CD4-positive, alpha-beta T cell treated with Interleukin-17A for 4 hours (primary cell): ENCODE results near the gene APOBEC3H.
A peak's percentile ranks its signal among the peaks of the same experiment; 100 is the strongest.

ENCODE experiments used
- DNase-seq: peaks from one replicate; pipeline ENCODE4 v3.0.0-alpha.2; 2020; ENCODE audit warnings: mixed read lengths

The APOBEC3H gene

DNA sequence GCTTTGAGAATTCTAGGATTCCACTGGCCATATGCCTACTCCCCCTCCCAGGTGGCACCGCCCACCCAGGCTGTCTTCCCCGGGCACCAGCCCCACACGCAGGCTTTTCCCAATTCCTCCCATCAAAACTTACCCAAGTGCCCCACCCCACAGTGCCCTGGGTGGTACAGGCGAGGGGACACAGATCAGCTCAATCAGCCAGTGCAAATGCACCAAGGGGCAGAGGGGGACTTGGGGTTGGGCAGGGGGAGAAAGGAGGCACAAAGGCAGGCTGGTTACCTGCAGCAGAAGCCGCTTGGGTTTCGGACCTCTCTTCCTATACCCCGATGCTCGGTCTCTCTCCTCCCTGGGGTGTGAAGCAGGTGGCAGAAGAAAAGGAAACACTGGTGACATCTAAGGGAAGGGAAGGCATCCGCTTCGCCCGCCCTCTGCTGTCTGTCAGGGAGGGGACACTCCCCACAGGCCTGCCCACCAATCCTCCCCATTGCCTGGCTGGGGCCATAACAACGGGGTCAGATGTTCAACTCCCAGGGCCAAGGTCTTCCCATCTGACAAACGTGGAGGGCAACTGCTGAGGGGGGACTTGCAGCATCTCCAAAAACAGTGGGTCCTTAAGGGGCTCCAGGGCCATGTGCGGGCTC lies 41.4 kb downstream of the APOBEC3H start:
- DNase-seq, result no peak

DNA sequence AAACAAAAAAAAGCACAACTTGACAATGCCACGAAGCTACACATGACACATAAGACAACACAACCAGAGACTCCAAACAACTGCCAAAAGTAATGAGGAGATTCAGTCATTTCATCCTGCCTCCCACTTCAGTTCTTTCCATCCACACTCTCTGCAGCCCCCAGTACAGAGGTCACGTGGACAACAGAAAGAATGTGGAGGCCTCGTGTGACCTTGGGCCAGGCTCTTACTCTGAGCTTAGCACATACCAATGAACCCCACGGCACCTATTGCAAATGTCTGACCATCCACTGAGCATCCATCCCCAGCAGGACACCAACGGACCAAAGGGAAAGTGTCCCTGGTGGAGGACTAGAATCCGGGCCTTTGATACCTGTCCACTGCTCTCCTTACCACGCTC lies 42.9 kb downstream of the APOBEC3H start:
- DNase-seq, result no peak

DNA sequence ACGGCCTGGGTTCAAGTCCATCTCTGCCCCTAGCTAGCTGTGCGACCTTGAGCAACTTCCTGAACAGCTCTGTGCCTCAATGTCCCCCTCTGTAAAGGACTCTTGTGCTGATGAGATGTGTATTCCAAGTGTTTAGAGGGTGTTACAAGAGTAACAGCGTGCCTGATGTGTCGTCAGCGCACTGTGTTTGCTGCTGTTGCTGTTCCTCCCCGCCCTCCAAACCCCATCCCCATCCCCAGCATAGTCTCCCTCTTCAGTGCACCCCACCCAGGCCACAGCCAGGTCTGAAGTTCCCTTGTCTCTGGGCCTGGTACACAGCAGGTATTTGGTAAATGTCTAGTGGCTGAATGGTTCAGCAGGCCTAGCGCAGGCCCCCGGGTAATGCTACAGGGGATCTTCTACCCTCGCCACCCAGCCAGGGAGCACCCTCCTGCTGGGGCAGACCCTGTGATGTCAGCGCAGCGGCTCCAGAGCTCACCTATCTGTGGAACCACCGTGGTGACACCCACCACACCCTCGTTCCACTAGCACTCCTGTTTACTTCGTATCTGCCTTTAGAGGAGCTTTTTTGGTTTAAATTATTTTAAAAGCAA lies 45.1 kb downstream of the APOBEC3H start:
- DNase-seq, result no peak

DNA sequence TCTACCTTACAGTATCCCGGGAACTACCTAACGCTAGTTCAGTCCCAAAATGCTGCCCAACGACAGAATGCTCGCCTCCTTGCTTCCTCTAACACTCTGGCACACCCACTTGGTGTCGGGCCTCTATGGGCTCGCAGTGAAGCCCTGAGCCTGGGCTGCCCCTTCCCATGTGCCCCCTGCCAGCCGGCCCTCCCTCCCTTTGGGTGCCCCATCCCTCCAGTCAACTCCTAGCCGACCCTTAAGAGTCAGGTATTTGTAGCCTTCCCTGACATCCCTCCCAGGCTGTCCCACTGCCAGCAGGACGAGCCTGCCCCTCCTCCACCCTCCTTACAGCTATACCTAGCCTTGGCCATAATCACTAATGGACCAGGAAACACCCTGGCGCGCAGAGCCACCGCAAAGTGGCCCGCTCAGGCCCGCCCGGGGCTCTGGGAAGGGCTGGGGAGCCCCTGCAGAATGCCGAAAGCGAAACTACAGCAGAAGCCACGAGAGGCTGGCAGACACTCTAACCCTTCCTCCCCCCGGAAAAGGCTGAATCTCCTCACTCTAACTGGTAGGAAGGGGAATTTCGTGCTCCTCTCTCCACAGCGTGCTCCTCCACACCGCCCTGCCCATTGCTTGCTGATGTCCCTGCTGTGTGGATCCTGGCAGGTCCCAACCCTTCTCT lies 47.2 kb downstream of the APOBEC3H start:
- DNase-seq, result peak; percentile 68

DNA sequence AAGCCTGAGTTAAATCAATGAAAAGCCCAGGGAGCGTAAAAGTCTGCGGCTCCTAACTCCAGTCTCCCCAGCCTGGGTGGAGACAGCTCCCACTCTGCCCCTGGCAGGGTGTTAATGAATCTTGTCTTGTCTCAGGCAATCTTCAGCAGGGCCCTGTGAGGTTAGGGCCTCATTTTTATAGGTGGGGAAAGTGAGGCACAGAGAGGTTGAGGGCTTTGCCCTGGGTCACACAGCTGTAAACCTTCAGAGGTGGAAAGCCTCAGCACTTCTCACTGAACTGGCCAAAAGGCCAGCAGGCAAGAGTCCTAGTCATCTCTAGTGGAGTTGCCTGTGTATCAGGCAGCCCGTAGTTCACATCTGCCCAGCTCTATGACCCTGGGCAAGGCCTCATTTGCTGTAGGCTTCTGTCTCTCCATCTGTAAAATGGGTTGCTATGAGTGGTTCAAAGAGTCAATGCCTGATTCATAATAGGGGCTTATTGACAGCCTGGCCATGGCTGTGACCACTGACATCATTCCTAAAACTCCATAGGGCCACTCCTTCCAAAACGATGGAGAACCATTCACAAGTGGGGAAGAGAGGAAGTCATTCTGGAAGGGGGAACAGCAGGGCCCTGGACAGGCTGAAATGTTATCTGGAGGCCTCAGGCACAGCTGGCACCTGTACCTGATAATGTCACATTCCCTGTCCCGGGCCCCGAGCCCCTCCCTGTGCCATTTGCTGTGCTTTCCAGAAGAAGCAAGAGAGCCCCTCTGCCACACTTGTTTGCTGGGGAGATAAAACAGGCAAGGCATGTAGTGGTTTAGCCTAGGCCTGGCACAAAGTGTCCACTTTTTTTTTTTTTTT lies 49.4 kb downstream of the APOBEC3H start:
- DNase-seq, result no peak

DNA sequence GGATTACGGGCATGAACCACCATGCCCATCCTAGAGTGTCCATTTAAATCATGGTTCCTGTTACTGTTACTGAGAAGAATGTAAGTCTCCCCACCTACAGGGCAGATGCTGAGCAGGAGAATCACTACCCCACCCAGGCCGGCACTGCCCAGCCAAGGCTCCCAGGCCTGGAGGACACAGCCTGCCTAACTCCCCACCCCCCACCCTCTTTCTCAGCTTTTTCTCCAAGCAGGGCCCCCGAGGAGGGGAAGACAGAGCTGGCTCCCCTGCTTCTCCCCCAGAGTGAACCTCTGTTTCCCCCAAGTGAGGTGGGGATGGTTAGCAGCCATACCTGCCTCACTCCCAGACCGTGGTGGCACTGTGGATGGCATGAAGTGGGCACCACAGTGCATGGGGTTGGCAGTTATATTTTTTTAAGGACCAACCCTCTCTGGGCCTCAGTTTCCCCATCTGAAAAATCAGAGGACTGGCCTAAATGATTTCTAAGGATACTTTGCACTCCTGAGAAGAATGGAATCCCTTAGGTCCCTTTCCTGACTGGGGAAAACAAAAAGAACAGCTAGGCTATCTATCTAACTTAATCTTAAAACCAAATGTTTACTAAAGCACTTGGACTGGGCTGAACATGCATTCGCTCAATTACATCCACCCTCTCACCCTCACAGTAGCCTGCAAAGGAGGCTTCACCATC lies 50.4 kb downstream of the APOBEC3H start:
- no peak for DNase-seq

DNA sequence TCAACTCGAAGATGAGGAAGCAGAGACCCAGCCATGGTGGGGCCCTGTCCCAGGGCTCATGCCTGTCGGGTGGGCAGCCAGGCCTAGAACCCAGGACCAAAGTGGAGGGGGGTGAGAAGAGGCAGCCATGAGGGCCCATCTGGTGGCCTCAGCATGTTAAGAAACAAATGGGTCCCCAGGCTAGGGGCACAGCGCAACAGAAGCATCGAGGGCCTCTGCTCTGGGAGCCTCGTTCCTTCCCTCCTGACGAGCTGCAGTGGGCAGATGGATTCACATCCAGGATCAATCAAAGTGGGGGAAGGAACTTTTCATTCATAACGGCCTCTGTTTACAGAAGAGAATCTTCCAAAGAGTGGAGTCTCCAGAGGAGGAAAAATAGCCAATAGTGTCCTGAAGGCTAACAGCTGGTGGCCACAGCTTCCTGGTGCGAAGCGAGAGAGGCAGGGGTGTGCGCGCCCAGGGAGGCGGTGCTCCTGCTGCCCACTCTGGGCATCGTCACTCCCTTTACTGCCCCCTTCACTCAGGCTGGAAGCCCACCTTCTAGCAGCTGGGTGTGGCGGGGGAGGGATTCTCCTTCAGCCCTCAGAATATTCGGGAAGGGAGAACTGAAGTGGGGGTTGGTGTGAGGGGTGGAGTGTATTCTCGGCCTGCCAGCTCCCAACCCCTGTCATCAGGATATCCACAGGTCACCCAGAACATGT lies 51.1 kb downstream of the APOBEC3H start:
- DNase-seq, result no peak

DNA sequence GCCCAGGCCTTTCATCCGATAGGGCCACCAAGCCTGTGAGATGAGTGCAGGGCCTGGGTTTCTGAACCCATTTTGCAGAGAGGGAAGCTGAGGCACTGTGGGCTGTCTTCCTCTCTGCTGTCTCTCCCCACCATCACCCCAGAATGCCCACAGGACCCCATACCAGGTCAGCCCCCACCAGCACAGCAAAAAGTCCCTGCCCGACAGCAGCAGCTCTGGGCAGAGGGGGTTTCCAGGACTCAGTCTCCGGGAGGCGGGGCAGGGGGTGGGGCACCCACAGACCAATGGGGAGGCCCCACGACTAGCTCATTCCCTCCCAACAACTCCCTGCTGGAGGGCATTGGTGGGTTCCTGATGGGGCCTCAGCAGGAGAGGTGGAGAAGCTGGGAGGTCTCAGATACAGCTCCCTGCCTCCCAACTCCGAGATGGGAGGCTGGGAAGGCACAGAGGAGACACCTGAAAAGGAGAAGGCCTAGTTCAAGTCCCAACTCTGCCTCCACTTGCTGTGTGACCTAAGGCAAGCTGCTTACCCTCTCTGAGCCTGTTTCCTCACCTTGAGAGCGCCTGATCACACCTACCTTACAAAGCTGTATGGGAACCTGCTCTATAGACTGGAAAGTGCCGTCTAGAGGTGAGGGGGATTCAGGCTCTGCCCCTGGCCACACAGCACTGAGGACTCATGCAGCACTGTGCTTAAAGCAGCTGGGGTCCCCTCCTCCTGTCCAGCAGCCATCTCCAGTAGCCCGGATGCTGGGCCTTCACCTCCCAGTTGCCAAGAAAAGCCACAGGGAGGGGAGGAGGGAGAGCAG lies 51.9 kb downstream of the APOBEC3H start:
- peak; percentile 76 for DNase-seq

DNA sequence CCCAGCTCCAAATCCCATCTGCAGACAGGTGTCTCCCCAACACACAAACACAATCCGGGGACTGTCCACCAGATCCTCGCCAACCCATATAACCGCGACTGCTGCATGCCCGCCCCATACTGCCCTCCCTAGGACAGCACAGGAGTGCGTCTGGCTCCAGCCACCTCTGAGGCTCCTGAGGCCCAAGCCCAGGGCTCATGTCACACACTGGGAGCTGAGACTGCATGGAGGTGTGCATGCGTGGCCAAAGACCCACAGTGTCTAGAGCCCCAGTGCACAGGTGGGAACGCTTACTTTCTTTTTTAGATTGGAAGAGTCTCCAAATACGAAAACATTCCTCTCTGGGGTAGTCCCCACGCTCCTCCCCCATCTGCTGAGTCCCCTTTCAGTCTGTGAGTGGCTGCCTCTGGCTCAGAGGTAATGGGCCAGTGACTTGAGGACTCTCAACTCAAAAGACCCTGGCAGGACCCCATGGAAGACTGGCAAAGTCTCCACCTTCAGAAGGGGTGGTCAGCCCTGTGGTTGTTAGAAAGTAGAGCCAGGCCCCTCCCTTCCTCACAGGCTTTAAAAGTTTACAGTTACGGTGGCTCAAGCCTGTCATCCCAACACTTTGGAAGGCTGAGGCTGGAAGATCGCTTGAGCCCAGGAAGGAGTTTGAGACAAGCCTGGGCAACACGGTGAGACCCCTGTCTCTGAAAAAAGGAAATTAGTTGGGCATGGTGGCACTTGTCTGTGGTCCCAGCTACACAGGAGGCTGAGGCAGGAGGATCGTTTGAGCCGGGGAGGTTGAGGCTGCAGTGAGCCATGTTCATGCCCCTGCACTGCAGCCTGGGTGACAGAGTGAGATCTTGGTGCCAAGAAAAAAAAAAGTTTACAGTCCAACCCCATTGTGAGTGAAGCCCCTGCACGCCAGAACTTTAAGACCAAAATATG lies 53.1 kb downstream of the APOBEC3H start:
- no peak for DNase-seq

DNA sequence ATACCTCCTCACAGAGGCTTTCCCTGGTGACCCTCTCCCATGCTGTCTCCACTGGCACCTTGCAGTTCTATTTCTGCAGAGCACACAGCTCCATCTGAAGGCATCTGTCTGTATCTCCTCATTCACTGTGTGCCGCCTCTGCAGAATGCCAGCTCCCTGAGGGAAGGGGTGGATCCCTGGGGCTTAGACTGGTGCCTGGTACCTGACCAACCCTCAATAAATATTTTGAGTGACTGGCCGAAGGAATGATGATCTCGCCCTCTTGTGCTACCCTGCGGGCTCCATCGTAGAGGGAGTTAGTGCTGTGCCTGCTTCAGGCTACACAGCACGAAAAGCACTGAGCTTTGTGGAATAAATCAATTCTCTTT lies 53.8 kb downstream of the APOBEC3H start:
- DNase-seq, result no peak

DNA sequence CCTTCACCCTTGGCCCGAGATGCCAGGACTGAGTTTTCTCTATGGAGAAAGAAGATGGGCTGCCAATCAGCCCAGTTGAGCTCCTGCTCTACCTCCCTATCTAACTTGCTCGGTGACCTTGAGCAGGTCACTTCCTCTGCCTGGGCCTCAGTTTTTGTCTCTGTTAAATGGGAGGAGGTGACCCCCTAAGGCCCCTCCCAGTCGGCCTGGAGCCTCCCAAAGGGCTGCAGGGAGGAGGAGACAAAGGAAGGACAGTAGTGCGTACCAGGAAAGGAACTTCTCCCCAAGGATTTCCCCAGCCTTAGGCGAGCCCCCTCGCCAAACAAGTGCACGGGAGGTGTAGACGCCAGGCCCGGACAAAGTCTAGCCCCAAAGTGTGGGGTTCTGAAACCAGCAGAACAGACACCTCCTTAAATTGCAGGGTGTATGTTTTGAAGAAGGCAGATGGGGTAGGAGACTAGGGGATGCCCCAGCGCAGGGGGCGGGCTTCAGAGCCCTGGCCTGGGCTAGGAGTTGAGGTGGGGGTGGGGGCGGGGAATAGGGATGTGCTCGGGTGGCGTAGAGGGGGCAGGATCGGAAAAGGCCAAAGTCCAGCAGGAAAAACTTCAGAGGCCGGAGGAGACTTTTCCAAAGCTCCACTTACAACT lies 54.4 kb downstream of the APOBEC3H start:
- no peak for DNase-seq

DNA sequence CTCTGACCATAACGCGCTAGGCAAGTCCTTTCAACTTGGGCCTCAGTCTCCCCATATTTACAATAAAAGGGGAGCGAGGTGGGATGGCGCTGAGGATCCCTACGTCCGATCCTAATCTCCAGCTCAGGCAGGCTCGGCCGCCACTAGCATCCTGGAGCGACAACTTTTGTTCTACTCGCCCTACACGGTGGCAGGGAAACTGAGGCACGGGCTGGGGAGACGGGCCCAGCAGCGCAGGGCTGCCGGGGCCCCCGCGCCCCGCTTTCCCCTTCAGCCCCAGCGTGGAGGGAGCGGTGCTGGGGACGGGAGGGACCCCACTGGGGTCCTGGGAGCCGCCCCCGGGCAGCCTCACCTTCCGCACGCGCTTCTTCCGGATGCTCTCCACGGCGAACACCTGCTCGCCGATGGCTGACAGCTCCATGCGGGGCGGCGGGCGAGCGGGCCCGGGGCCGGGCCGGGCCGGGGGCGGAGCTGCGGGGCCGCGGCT lies 55.0 kb downstream of the APOBEC3H start:
- DNase-seq, result no peak

DNA sequence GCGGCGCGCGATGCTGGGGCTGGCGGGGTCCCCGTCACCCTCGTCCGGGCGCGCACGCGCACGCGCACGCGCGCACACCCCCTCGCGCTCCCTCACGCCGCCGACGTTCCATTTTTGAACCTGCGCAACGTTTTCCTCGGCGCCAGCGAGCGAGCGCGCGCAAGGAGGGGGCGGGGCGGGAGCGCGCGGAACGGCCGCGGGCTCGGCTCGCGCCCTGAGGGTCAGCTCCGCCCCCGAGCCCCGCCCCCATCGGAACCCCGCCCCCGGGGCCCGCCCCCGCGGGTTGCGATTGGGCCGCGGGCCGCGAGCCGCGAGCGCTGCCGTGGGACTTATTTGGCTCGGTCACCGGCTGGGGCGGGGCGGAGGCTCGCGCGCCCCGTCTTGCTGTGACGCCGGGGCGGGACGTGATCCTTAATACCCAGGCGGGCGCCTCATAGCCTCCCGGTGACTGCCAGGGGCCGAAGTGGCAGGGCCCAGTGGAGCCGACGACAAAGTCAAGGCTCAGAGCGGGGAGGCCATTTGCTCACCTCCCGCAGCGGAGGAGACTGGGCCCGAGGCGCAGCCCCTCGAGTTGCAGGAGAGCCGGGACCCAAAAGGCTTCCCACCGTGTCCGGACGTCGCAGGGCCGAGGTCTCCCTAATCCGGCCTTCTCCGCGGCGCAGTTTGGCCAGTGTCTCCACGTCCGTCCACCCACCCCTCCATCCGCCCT lies 55.6 kb downstream of the APOBEC3H start, which contains the start of gene CBX7:
Gene CBX7 (minus strand): TSS at position 170 of the 709 bp plus-strand sequence. CDS start 236 bp downstream, outside the sequence.
- peak; percentile 95 for DNase-seq

DNA sequence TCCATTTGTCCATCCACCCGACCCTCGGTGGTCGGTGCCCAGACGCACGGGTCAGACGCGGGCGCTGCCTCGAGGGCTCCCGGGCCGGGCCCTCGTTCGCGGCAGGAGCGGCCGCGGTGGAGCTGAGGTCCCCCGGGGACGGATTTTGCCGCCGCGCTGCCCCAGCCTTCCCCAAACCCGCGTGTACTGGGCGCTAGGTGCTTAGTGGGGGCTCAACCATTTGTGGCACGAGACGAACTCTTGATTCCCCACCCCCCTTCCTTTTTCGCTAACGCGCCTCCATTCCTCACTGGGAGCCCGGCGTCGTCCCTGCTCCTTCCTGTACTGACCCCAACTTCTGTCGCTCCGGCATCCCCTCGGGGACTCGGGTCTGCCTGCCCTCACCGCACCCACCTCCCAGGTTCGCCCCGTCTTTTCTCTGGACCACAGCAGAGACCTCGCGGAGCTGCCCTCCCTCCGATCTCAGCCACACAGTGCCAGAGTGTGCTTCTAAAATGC lies 56.2 kb downstream of the APOBEC3H start:
- peak; percentile 27 for DNase-seq
